GM23338 (cell line): ENCODE results near the gene PCDHB4. TPM values are rescaled to one million over a fixed set of nuclear protein-coding genes. Genes with fewer than 3 reads are reported as not detected.

Source experiments
- ATAC-seq: fragments of 200-7000 bp; cut with Tn5 transposase; 3 replicates; pipeline ENCODE4 v1.9.1; 2020
- DNase-seq: peaks from one replicate; pipeline ENCODE4 v3.0.0-alpha.2; 2015; ENCODE audit warnings: low spot score
- H2AFZ ChIP-seq: fragments of 200-600 bp; sonication (generic); 2 replicates; pipeline ENCODE4 v1.8.0; 2016; ENCODE audit warnings: antibody characterized with exemption, mild to moderate bottlenecking, moderate library complexity
- H3F3A ChIP-seq: fragments of 200-600 bp; sonication (generic); replicated peaks from 2 replicates; pipeline ENCODE4 v1.8.0; 2017; ENCODE audit warnings: antibody characterized with exemption, mixed run types, low read depth
- H3K27ac ChIP-seq: fragments of 200-600 bp; sonication (generic); 2 replicates; pipeline ENCODE4 v1.6.1; 2016; ENCODE audit warnings: low read depth
- H3K27me3 ChIP-seq: fragments of 200-600 bp; sonication (generic); 2 replicates; pipeline ENCODE4 v1.8.0; 2016; ENCODE audit warnings: mild to moderate bottlenecking, mixed run types, moderate library complexity; ENCODE audit not compliant: insufficient read depth
- H3K36me3 ChIP-seq: fragments of 200-600 bp; sonication (generic); 2 replicates; pipeline ENCODE4 v1.8.0; 2016; ENCODE audit warnings: mild to moderate bottlenecking; ENCODE audit not compliant: insufficient read depth
- H3K4me1 ChIP-seq: fragments of 200-600 bp; sonication (generic); 2 replicates; pipeline ENCODE4 v1.8.0; 2016; ENCODE audit warnings: mild to moderate bottlenecking, moderate library complexity; ENCODE audit not compliant: insufficient read depth
- H3K4me2 ChIP-seq: fragments of 200-600 bp; sonication (generic); 2 replicates; pipeline ENCODE4 v1.7.1; 2017; ENCODE audit warnings: mixed run types
- H3K4me3 ChIP-seq: fragments of 200-600 bp; sonication (generic); 2 replicates; pipeline ENCODE4 v1.6.1; 2016; ENCODE audit warnings: mixed run types
- H3K79me2 ChIP-seq: fragments of 200-600 bp; sonication (generic); replicated peaks from 2 replicates; pipeline ENCODE4 v1.8.0; 2017; ENCODE audit warnings: mild to moderate bottlenecking; ENCODE audit not compliant: insufficient read depth
- H3K9me2 ChIP-seq: fragments of 200-600 bp; sonication (generic); 2 replicates; pipeline ENCODE4 v1.8.0; 2017; ENCODE audit not compliant: insufficient read depth
- H4K20me1 ChIP-seq: fragments of 200-600 bp; sonication (generic); replicated peaks from 2 replicates; pipeline ENCODE4 v1.8.0; 2017; ENCODE audit warnings: mild to moderate bottlenecking; ENCODE audit not compliant: insufficient read depth
- H3K27ac Mint-ChIP-seq: 2 replicates; pipeline ENCODE4 v1.8.0; 2020; ENCODE audit warnings: inconsistent platforms, mild to moderate bottlenecking, moderate library complexity, mixed read lengths
- H3K27me3 Mint-ChIP-seq: 3 replicates; pipeline ENCODE4 v1.8.0; 2022; ENCODE audit warnings: low read depth, mild to moderate bottlenecking, moderate library complexity, mixed read lengths, inconsistent platforms; ENCODE audit not compliant: insufficient read depth, poor library complexity
- H3K36me3 Mint-ChIP-seq: 3 replicates; pipeline ENCODE4 v1.8.0; 2021; ENCODE audit warnings: low read depth, mild to moderate bottlenecking, inconsistent platforms, moderate library complexity, mixed read lengths
- H3K4me1 Mint-ChIP-seq: 3 replicates; pipeline ENCODE4 v1.8.0; 2020; ENCODE audit warnings: mild to moderate bottlenecking, inconsistent platforms, mixed read lengths
- H3K4me3 Mint-ChIP-seq: 3 replicates; pipeline ENCODE4 v1.8.0; 2021; ENCODE audit warnings: moderate library complexity, mild to moderate bottlenecking, inconsistent platforms, mixed read lengths
- H3K9me3 Mint-ChIP-seq: 3 replicates; pipeline ENCODE4 v1.8.0; 2020; ENCODE audit warnings: moderate library complexity, mild to moderate bottlenecking, inconsistent platforms, mixed read lengths
- CREB1 ChIP-seq: fragments of 250-450 bp; sonication (Bioruptor Pico); IDR thresholded peaks from 2 replicates; pipeline ENCODE4 v1.5.0; 2020; ENCODE audit warnings: low read depth, mild to moderate bottlenecking, moderate library complexity
- CTCF ChIP-seq, 2 experiments: fragments of 200-600 bp in 1 of 2; sonication (generic) in 1 of 2; conservative IDR thresholded peaks; 2 replicates each; pipeline versions ENCODE4 v1.5.1 to v1.6.1; 2016 to 2017; ENCODE audit warnings: antibody characterized with exemption in 2 of 2, low read depth in 2 of 2, mild to moderate bottlenecking in 2 of 2, moderate library complexity in 1 of 2
- ETS1 ChIP-seq: IDR thresholded peaks from 2 replicates; pipeline ENCODE4 v1.6.1; 2016; ENCODE audit warnings: antibody characterized with exemption
- EZH2 ChIP-seq: fragments of 200-600 bp; sonication (generic); IDR thresholded peaks from one replicate; pipeline ENCODE4 v1.8.0; 2017; ENCODE audit warnings: antibody characterized with exemption, mild to moderate bottlenecking, low read depth; ENCODE audit not compliant: unreplicated experiment
- EZH2phosphoT487 ChIP-seq: fragments of 200-600 bp; sonication (generic); IDR thresholded peaks from one replicate; pipeline ENCODE4 v1.8.1; 2018; ENCODE audit warnings: antibody characterized with exemption; ENCODE audit not compliant: unreplicated experiment
- JUNB ChIP-seq: IDR thresholded peaks from one replicate; pipeline ENCODE4 v1.6.1; 2016; ENCODE audit warnings: antibody characterized with exemption; ENCODE audit not compliant: unreplicated experiment
- NANOG ChIP-seq: IDR thresholded peaks from 2 replicates; pipeline ENCODE4 v1.6.1; 2016; ENCODE audit warnings: antibody characterized with exemption, borderline replicate concordance
- POLR2AphosphoS5 ChIP-seq: IDR thresholded peaks from 2 replicates; pipeline ENCODE4 v1.6.1; 2016; ENCODE audit warnings: antibody characterized with exemption, low read depth
- REST ChIP-seq: IDR thresholded peaks from one replicate; pipeline ENCODE4 v1.6.1; 2018; ENCODE audit warnings: antibody characterized with exemption; ENCODE audit not compliant: unreplicated experiment
- STAT1 ChIP-seq: IDR thresholded peaks from one replicate; pipeline ENCODE4 v1.6.1; 2016; ENCODE audit warnings: antibody characterized with exemption; ENCODE audit not compliant: unreplicated experiment
- ZNF114 ChIP-seq: fragments of 250-450 bp; sonication (Bioruptor Pico); IDR thresholded peaks from 2 replicates; pipeline ENCODE4 v1.5.0; 2020; ENCODE audit warnings: mild to moderate bottlenecking, moderate library complexity
- ZNF331 ChIP-seq: fragments of 250-450 bp; sonication (Bioruptor Pico); IDR thresholded peaks from 2 replicates; pipeline ENCODE4 v1.5.0; 2020; ENCODE audit warnings: low read depth, mild to moderate bottlenecking, moderate library complexity
- ZNF462 ChIP-seq: fragments of 250-450 bp; sonication (Bioruptor Pico); IDR thresholded peaks from 2 replicates; pipeline ENCODE4 v1.5.0; 2020; ENCODE audit warnings: mild to moderate bottlenecking, moderate library complexity
- polyA plus RNA-seq: library from polyadenylated mRNA; unstranded; fragments of >200 nt; fragmentation: Nextera tagmentation; extraction: Ambion mirVana; gene quantifications from 2 replicates; pipeline ENCODE4 v1.2.1, GENCODE V29; 2016
- total RNA-seq: library from RNA; depleted of rRNA; stranded (reverse); fragments of >200 nt; shearing (Covaris generic); gene quantifications from 2 replicates; pipeline ENCODE4 v1.2.3, GENCODE V29; 2014

Gene PCDHB4
- total and polyA plus RNA-seq, 2 experiments from 2014 or later = 1.3 to 2.7 TPM

GRCh38 chr5:141100243-141100805, 21.3 kb upstream of the PCDHB4 start, which contains the start of gene PCDHB3:
TSS of gene PCDHB3 (plus strand) at chr5:141100473. CDS start at chr5:141100650, 177 bp downstream.
- peaks cover 44% of the 10 kb centered on the region for H3K79me2 ChIP-seq
- Mint-ChIP-seq H3K27ac (peak within 1 kb of the TSS; percentile 94), H3K4me3 (peak within 1 kb of the TSS; percentile 73), H3K4me1 (peaks cover 7% of the 10 kb centered on the region; the same call in 2 of the 3 replicates), H3K27me3 (peaks cover 2% of the 10 kb centered on the region), H3K9me3 (peaks cover 24% of the 10 kb centered on the region; the same call in 2 of the 3 replicates), H3K36me3 (peaks cover 60% of the 10 kb centered on the region)
- DNase-seq (peak; percentile 96), ATAC-seq (peak; percentile 91)
- no peak for TF ChIP-seq ZNF331
- no peak for TF ChIP-seq NANOG
- TF ChIP-seq JUNB = no peak
- no peak for TF ChIP-seq ZNF462 (CRISPR knock-in tag)
- TF ChIP-seq STAT1 = no peak
- TF ChIP-seq REST = no peak
- TF ChIP-seq ZNF114 (CRISPR knock-in tag) = no peak
- peak; percentile 52 for TF ChIP-seq POLR2AphosphoS5
- no peak for TF ChIP-seq EZH2
- TF ChIP-seq CREB1 (CRISPR knock-in tag) = peak; percentile 60
- TF ChIP-seq EZH2phosphoT487 = no peak
- TF ChIP-seq ETS1 = no peak
- TF ChIP-seq CTCF (conservative IDR thresholded peaks at IDR 0.05; ENCODE audit: low read depth in 2 of 2) = peak; percentile 93 to 95
- no peaks in the 10 kb centered on the region for H3K36me3 ChIP-seq
- H3K4me1 ChIP-seq = no peaks in the 10 kb centered on the region
- peak within 1 kb of the TSS; percentile 3; the same call in 1 of the 2 replicates for H2AFZ ChIP-seq
- peak within 1 kb of the TSS; percentile 60 for H3K4me3 ChIP-seq
- H3K27ac ChIP-seq = peak within 1 kb of the TSS; percentile 64
- no peaks in the 10 kb centered on the region for H3K27me3 ChIP-seq
- no peaks in the 10 kb centered on the region for H3K9me2 ChIP-seq
- H4K20me1 ChIP-seq = no peaks in the 10 kb centered on the region; the same call in 1 of the 2 replicates
- H3K4me2 ChIP-seq = peak within 1 kb of the TSS; percentile 77
- H3F3A ChIP-seq = no peaks in the 10 kb centered on the region
